Tibial nerve (tissue), 4 donors: ENCODE measurements around the gene TMEM238.

Source experiments
- EP300 ChIP-seq, 2 donors: sonication (generic); formaldehyde crosslinking; IDR thresholded peaks; one replicate each; pipeline ENCODE4 v1.6.1; 2017; ENCODE audit warnings: antibody characterized with exemption in 2 of 2, mild to moderate bottlenecking in 1 of 2
- POLR2A ChIP-seq, 2 donors: fragments of 450-650 bp; IDR thresholded peaks; one replicate each; pipeline ENCODE4 v1.6.1; 2017; ENCODE audit warnings: antibody characterized with exemption in 2 of 2, mild to moderate bottlenecking in 2 of 2, moderate library complexity in 2 of 2
- TF ChIP-seq, protein P1 (sequence below), 5 experiments: fragments of 200-600 bp in 3 of 5; fragments of 450-650 bp in 2 of 5; sonication (generic) in 3 of 5; IDR thresholded peaks; one replicate each; pipeline ENCODE4 v1.5.1; 2016 to 2019; ENCODE audit warnings: antibody characterized with exemption in 5 of 5, mild to moderate bottlenecking in 3 of 5, moderate library complexity in 2 of 5

- TF ChIP-seq EP300 (IDR thresholded peaks at IDR 0.05): no peak
- no peak for TF ChIP-seq POLR2A (IDR thresholded peaks at IDR 0.05)
- TF ChIP-seq, protein P1, sequence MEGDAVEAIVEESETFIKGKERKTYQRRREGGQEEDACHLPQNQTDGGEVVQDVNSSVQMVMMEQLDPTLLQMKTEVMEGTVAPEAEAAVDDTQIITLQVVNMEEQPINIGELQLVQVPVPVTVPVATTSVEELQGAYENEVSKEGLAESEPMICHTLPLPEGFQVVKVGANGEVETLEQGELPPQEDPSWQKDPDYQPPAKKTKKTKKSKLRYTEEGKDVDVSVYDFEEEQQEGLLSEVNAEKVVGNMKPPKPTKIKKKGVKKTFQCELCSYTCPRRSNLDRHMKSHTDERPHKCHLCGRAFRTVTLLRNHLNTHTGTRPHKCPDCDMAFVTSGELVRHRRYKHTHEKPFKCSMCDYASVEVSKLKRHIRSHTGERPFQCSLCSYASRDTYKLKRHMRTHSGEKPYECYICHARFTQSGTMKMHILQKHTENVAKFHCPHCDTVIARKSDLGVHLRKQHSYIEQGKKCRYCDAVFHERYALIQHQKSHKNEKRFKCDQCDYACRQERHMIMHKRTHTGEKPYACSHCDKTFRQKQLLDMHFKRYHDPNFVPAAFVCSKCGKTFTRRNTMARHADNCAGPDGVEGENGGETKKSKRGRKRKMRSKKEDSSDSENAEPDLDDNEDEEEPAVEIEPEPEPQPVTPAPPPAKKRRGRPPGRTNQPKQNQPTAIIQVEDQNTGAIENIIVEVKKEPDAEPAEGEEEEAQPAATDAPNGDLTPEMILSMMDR (IDR thresholded peaks at IDR 0.05): no peak
These were observed 18.4 kb upstream of the TMEM238 start for GRCh38 chr19:55402509-55402908.
